Erythroblast (primary cell): ENCODE results near the gene NUDT14.

ENCODE experiments used
- DNase-seq, 2 experiments: peaks; one replicate each; lab custom pipeline; 2025; lab: John Stamatoyannopoulos, UW
- GATA1 ChIP-seq: IDR thresholded peaks from 2 replicates; pipeline ENCODE4 v1.6.1; 2011; ENCODE audit warnings: low read depth, mild to moderate bottlenecking, control low read depth, low read length, moderate library complexity
- POLR2A ChIP-seq: IDR thresholded peaks from 2 replicates; pipeline ENCODE4 v1.6.1; 2011; ENCODE audit warnings: mild to moderate bottlenecking, low read length

The NUDT14 gene

DNA sequence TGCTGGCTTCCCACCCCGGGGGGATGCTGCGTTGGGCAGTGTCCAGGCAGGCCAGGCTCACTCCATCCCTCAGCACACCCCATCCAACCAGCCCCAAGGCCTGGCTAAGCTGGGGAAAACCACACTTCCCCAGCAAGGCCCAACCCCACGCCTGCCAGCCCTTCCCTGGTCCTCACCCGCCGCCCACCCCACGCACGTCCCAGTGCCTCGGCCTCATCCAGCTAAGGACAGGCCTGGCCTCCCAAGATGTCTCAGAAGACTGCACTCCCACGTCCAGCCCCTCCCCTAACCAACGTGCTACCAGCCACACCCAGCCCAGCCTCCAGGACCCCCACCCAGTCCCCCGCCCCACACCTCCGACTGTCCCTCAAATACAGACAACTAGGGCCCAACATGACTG is 22.3 kb downstream of the NUDT14 start:
- no peak for DNase-seq
- no peak for TF ChIP-seq GATA1
- no peak for TF ChIP-seq POLR2A

DNA sequence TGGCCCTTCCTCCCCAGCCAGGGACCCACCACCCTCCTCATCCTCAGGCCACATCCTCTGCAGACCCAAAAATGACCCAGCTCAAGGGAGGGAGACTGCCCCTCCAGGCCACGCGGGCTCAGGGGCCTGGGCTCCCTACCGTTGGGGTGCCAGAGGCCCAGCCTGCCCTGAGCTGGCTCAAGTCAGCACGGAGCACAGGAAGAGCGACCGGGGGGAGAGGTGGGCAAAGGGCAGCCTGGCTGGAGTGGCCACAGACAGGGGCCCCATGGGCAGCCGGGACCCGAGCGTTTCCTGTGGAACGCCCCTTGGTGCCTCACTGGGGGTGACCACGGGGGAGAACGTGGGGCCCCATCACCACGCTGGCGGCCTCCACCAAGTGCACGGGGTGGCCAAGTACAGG is 23.2 kb downstream of the NUDT14 start:
- DNase-seq = no peak
- TF ChIP-seq GATA1 = no peak
- TF ChIP-seq POLR2A = no peak

DNA sequence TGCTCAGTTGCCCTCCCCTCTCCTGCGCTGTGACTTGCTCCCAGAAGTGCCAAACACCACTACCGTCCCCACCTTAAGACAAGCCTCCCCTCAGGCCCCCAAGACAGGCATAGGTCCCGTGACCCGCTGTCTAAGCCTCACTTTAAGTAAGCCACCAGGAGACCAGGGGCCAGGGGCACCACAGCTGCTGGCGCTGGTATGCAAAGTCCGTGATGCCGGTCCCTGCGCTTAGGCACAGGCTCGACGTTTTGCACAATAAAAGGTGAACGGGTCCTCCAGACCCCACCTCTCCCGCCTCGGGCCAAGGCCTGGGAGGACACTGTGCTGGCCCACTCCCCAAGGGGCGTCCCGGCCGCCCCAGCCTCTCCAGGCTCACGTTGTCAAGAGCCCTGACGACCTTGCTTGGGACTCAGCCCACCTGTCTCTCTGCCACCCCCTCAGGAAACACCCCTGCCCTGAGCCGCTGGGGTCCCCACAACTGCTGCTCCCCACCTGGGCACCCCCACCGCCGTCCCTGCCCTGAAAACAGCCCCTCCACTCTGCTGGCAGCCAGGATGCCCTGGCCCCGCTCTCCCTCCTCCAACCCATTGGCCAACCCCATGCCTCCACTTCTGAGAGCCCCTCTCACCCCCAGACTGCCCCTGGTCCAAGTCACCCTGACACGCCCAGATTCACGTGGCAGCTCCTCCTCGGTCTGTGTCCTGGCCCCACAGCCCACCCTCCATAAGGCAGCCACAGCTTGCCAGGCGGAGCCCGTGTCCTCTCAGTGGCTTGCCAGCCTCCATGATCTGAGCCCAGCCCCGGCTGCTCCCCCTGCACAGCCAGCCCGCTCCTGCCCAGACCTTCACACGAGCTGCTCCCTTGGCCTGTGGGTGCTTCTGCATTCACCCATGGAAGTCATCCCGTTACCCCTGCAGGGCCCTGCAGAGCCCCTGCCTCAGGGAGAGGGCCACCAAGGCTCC is 24.4 kb downstream of the NUDT14 start:
- DNase-seq = no peak
- TF ChIP-seq GATA1 = no peak
- no peak for TF ChIP-seq POLR2A

- DNase-seq = no peak
- TF ChIP-seq POLR2A = no peak
- TF ChIP-seq GATA1 = no peak
Observed at GRCh38 chr14:105155681-105156413, 25.3 kb downstream of the NUDT14 start.

- no peak for TF ChIP-seq POLR2A
- no peak for TF ChIP-seq GATA1
- no peak for DNase-seq
Observed at GRCh38 chr14:105155071-105155651, 26.0 kb downstream of the NUDT14 start.

DNA sequence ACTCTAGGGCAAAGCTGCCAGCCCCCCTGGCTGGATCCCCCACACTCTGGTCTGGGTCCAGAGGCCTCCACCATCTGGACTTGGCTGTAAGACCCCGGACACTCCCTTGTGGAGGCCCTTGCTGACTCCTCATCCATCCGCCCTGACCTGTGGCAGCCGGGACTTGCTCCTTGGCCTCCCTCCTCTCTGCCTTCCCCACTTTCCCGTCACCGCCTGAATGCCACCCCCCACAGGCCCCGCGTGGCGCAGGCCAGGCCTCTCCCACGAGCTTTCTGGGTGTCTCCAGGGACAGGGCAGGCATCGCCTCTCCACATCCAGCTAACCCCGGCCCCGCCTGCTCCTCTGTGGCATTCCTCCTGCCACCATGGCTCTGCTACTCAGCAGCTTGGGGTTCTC is 26.6 kb downstream of the NUDT14 start:
- no peak for DNase-seq
- TF ChIP-seq POLR2A (no peak), GATA1 (no peak)

- no peak for TF ChIP-seq GATA1
- no peak for TF ChIP-seq POLR2A
- no peak for DNase-seq
Observed at GRCh38 chr14:105153739-105154475, 27.2 kb downstream of the NUDT14 start.

GRCh38 chr14:105153331-105153731 is 27.8 kb downstream of the NUDT14 start:
- DNase-seq = no peak
- TF ChIP-seq POLR2A (no peak), GATA1 (no peak)

GRCh38 chr14:105152794-105153241 is 28.3 kb downstream of the NUDT14 start:
- TF ChIP-seq GATA1 = no peak
- TF ChIP-seq POLR2A = no peak
- DNase-seq = no peak

DNA sequence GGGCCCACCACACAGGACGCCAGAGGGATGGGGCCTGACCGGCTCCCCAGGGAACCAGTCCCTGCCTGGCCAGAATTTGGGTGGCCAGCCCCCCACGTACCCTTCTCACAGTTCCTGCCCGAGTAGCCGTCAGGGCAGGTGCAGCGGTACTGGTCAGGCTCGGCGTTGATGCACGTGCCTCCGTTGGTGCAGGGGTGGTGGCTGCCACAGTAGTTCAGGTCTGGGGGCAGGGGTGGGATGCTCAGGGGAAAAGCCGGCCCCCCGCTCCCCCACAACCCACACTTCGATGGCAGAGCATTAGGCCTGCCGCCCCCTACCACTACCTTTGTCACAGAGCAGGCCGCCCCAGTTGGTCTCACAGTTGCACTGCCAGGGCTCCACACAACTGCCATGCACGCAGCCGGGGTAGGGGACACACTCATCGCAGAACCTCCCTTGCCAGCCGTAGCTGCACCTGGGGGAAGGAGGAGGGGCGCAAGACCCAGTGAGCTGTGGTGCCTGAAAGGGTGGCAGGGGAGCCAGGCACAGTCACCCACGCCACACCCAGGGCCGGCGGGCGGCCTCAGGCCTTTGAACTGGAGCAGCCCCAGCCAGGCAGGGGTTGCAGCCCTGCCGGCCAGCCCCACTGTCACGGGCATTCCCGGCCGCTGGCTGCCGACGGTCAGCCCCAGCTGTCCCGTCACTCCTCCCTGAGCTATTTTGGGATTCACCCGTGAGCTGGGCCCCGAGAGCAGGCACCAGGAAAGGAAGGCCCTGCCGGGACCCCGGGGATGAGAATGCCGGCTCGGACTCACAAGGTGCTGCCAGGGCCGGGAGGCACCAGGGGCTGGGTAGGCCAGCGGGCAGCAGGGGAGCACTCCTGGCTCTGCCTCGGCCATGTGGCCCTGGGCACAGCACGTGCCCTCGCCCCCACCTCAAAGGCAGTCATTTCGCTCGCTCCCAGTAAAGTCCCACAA is 29.0 kb downstream of the NUDT14 start:
- TF ChIP-seq POLR2A (no peak), GATA1 (no peak)
- no peak for DNase-seq

DNA sequence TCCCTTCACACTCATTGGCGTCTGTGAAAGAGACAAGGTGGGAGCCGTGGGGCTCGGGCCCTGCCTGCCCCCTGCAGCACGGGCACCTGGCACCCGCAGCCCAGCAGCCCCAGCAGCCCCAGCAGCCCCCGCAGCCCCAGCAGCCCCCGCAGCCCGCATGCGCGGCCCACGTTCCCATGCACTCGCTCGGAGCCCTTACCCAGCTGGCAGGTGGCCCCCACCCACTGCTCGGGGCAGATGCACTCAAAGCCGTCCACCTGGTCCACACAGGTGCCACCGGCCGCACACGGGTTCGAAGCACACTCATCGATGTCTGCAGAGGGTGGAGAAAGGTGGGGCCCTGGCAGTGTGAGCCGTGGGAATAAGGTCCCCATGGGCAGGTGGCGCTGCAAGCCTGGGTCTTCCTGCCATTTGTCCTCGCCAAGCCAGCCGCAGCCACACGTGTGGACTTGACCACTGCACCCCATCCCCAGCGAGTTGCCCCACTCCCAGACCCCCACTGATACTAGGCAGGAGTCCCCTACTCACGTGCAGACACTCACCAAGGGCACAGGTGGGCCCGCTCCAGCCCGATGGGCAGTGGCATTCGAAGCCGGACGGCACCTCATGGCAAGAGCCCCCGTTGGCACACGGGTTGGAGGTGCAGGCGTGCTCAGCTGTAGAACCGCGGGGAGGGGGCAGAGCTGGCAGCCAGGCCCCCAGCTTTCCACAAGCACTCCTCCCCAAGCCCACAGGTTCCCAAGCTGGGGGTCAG is 29.9 kb downstream of the NUDT14 start:
- no peak for TF ChIP-seq GATA1
- no peak for TF ChIP-seq POLR2A
- no peak for DNase-seq
